AG10803 (cell line): Measurements from ENCODE around the gene XIRP2.

Source experiments
- DNase-seq: peaks from one replicate; pipeline ENCODE4 v3.0.0; 2010; ENCODE audit warnings: low read depth
- H3K4me3 ChIP-seq: 2 replicates; pipeline ENCODE4 v1.5.1; 2011; ENCODE audit warnings: mild to moderate bottlenecking, low read length, control low read depth
- CTCF ChIP-seq: conservative IDR thresholded peaks from 2 replicates; pipeline ENCODE4 v1.5.1; 2011; ENCODE audit warnings: mild to moderate bottlenecking, low read length, control low read depth, inconsistent platforms

XIRP2 gene

GRCh38 chr2:166870346-166870745, 17.9 kb upstream of the XIRP2 start:
- no peak for DNase-seq
- no peak overlapping the region for H3K4me3 ChIP-seq
- no peak for TF ChIP-seq CTCF

GRCh38 chr2:166881177-166881576, 7.1 kb upstream of the XIRP2 start:
- no peak for TF ChIP-seq CTCF
- no peak for DNase-seq

GRCh38 chr2:166882851-166883250, 5.4 kb upstream of the XIRP2 start:
- no peak for TF ChIP-seq CTCF
- no peak overlapping the region for H3K4me3 ChIP-seq
- no peak for DNase-seq

More at GRCh38 chr2:166881177-166881576, 7.1 kb upstream of the XIRP2 start:
- H3K4me3 ChIP-seq: no peak overlapping the region

- H3K4me3 ChIP-seq: no peak overlapping the region
- no peak for DNase-seq
- TF ChIP-seq CTCF: no peak
Observed at GRCh38 chr2:166891727-166892126, 3.4 kb downstream of the XIRP2 start.

- H3K4me3 ChIP-seq: no peak overlapping the region
- DNase-seq: no peak
- TF ChIP-seq CTCF: no peak
Observed at GRCh38 chr2:166892397-166892796, 4.1 kb downstream of the XIRP2 start.

GRCh38 chr2:166895243-166895642, 7.0 kb downstream of the XIRP2 start:
- no peak for TF ChIP-seq CTCF
- DNase-seq: no peak

GRCh38 chr2:166897666-166898065, 9.4 kb downstream of the XIRP2 start:
- H3K4me3 ChIP-seq: no peak overlapping the region
- DNase-seq: no peak
- TF ChIP-seq CTCF: no peak

More at GRCh38 chr2:166895243-166895642, 7.0 kb downstream of the XIRP2 start:
- no peak overlapping the region for H3K4me3 ChIP-seq
